Naive thymus-derived CD8-positive, alpha-beta T cell (primary cell): Measurements from ENCODE around the gene DOCK4. TPM values are rescaled to one million over a fixed set of nuclear protein-coding genes. Genes with fewer than 3 reads are reported as not detected.

Experiments
- ATAC-seq, 2 donors: fragments of 150-1000 bp; cut with Tn5 transposase in 1 of 2; sonication (Bioruptor Pico), chemical (Tn5 transposase) in 1 of 2; 1 replicate in 1 of 2; 2 replicates in 1 of 2; pipeline ENCODE4 v1.10.0; 2021; ENCODE audit warnings: mild to moderate bottlenecking in 2 of 2, moderate library complexity in 2 of 2
- POLR2A ChIA-PET: fragments of 350-600 bp; sonication (Branson Sonifier 250); formaldehyde crosslinking; loops from one replicate; lab custom pipeline; 2021; ENCODE audit warnings: antibody characterized with exemption; lab: Charles Lee
- DNase-seq, 10 donors: peaks; one replicate each; pipeline versions ENCODE4 v3.0.0 to v3.0.0-alpha.2; 2020 to 2022
- H3K27ac Mint-ChIP-seq, 10 donors: one replicate each; pipeline ENCODE4 v1.8.0; 2020 to 2022; ENCODE audit warnings: mild to moderate bottlenecking in 10 of 10, mixed read lengths in 10 of 10, moderate library complexity in 4 of 10, inconsistent platforms in 1 of 10
- H3K27me3 Mint-ChIP-seq, 5 donors: one replicate each; pipeline ENCODE4 v1.8.0; 2021 to 2022; ENCODE audit warnings: mixed read lengths in 5 of 5
- H3K36me3 Mint-ChIP-seq, 3 donors: one replicate each; pipeline ENCODE4 v1.8.0; 2020 to 2022; ENCODE audit warnings: mixed read lengths in 3 of 3, mild to moderate bottlenecking in 2 of 3, inconsistent platforms in 1 of 3
- H3K4me1 Mint-ChIP-seq, 4 donors: one replicate each; pipeline ENCODE4 v1.8.0; 2021 to 2022; ENCODE audit warnings: mixed read lengths in 4 of 4
- H3K4me3 Mint-ChIP-seq, 10 donors: one replicate each; pipeline ENCODE4 v1.8.0; 2020 to 2022; ENCODE audit warnings: mild to moderate bottlenecking in 10 of 10, mixed read lengths in 10 of 10, moderate library complexity in 6 of 10, inconsistent platforms in 1 of 10
- H3K9me3 Mint-ChIP-seq, 9 donors: one replicate each; pipeline ENCODE4 v1.8.0; 2020 to 2022; ENCODE audit warnings: mixed read lengths in 9 of 9, mild to moderate bottlenecking in 3 of 9, inconsistent platforms in 1 of 9, moderate library complexity in 1 of 9
- polyA plus RNA-seq, 3 donors: library from polyadenylated mRNA; unstranded; fragments of 300-500 nt; fragmentation: Illumina TruSeq; gene quantifications; one replicate each; pipeline ENCODE4 v1.2.3, GENCODE V29; 2021
- total RNA-seq, 8 experiments: library from RNA in 2 of 8; stranded (reverse) in 2 of 8; gene quantifications; one replicate each; pipeline ENCODE4 v1.2.3 and lab custom pipeline; 2021 to 2026

Gene DOCK4
- total and polyA plus RNA-seq, 5 experiments from 2014 or later: 0.30 to 1.3 (median 0.67) TPM; not detected in 1

DNA sequence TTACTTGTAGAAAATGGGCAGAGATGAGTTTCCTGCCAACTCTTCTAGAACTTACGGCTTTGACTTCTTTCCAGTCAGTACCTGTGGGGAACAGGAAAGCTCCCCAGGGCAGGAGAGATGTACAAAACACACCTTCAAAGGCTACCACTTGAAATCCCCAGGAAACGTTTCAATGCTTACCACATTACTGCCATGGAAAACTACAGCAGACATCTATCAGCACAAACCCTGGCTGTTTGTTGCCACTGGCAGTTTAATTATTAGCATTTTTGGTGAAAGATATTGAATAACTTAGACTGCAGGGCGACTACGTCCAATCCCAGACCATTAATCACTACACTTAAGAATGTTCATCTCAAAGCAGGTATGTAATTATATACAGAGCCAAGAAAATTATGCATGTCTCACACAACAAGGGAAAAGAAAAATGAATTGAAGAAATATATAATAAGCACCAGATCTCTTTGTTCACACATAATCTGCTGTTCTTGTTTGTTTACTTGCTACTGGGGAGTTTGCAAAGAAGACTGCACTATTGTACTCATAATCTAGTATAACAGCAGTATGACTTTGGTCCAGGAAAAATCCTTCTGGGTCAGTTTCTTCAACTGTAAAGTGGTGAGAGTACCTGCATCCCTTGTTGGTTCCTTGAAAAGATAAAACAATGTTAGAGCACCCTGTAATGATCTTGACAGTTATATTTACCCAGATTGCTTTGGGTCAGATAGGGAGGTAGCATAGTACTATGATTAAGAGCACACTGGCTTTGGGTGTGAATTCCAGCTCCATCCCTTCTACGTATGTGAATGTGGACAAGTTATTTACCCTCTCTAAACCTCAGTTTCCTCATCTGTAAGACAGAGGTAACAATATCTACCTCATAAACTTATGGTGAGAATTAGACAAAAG, 138.3 kb downstream of the DOCK4 start:
- DNase-seq (no peak), ATAC-seq (no peak)
- H3K36me3 Mint-ChIP-seq: no peaks in the 10 kb centered on the region
- peaks cover 3 to 31% (median 6%) of the 10 kb centered on the region in 5 donors for H3K27me3 Mint-ChIP-seq
- no peak overlapping the region for H3K4me3 Mint-ChIP-seq
- no peaks in the 10 kb centered on the region for H3K4me1 Mint-ChIP-seq
- H3K9me3 Mint-ChIP-seq: no peaks in the 10 kb centered on the region
- POLR2A ChIA-PET: no interaction called here
- no peak overlapping the region for H3K27ac Mint-ChIP-seq

DNA sequence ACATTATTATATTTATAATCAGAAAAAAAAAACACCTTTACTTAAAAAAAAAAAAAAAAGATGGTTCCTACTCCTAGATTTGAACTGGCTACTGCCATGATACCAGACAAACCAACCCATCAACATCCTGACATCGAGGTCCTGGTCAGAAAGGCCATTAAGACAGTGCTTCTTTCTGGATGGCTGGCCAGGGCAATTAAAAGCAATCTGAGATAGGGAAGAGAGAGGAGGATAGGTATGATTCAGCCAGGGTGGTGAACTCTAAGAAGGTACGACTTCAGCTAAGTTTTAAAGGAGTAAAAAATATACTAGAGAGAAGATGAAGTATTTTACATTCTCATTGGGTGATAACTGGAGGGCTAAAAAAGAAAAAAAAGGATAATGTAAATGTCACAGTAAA, 139.0 kb downstream of the DOCK4 start:
- H3K27me3 Mint-ChIP-seq: peaks cover 3 to 33% (median 6%) of the 10 kb centered on the region in 5 donors
- no peak for ATAC-seq
- H3K9me3 Mint-ChIP-seq: no peaks in the 10 kb centered on the region
- DNase-seq: no peak
- no peaks in the 10 kb centered on the region for H3K36me3 Mint-ChIP-seq
- no peak overlapping the region for H3K27ac Mint-ChIP-seq
- no peak overlapping the region for H3K4me3 Mint-ChIP-seq
- no peaks in the 10 kb centered on the region for H3K4me1 Mint-ChIP-seq
- POLR2A ChIA-PET: no interaction called here

DNA sequence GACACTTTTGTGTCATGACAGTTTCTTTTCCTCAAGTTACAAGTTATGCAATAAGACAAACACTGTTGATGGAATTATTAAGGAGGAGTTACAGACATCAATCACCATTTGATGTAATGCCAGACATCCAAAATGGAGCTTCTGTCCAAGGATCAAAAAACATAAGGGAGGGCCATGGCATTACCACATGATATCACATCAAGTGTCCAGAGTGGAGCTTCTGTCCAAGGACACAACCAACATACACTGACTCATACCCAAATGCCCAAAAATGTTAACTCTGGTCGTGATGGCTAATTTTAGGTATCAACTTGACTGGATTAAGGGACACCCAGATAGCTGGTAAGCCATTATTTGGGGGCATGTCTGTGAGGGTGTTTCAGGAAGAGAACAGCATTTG, 140.4 kb downstream of the DOCK4 start:
- no peak for ATAC-seq
- H3K9me3 Mint-ChIP-seq: no peaks in the 10 kb centered on the region
- no peaks in the 10 kb centered on the region for H3K36me3 Mint-ChIP-seq
- no peak overlapping the region for H3K4me3 Mint-ChIP-seq
- no peak overlapping the region for H3K27ac Mint-ChIP-seq
- peaks cover 3 to 33% (median 6%) of the 10 kb centered on the region in 5 donors for H3K27me3 Mint-ChIP-seq
- POLR2A ChIA-PET: no interaction called here
- H3K4me1 Mint-ChIP-seq: no peaks in the 10 kb centered on the region
- no peak for DNase-seq

DNA sequence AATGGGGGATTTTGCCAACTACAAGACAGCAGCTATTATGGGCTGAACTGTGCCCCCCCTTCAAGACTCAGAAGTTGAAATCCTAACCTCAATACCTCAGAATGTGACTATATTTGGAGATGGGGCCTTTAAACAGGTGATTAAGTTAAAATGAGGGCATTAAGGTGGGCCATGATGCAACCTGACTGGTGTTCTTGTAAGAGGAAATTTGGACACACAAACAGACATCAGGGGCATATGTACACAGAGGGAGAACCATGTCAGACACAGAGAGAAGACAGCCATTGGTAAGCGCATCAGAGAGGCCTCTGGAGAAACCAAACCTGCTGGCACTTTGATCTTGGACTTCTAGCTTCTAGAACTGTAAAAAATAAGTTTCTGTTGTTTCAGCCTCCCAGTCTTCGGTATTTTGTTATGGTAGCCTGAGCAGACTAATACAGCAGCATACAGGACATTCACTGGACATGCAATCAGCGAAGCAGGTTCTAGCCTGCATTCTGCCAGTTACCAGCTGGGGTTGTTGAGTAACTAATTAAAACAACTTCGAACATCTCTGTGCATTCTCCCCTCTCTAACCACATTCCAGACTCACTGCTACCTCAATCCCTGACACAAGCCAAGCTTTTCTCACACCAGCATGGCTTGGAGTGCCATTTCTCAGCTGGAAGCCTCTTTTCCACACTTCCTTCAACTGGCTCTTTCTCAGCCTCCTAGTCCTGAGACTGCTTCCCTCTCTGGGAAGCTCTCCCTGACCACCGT, 141.4 kb downstream of the DOCK4 start:
- Mint-ChIP-seq H3K4me1 (no peaks in the 10 kb centered on the region), H3K4me3 (no peak overlapping the region), H3K27me3 (peaks cover under 1 to 28% (median 4%) of the 10 kb centered on the region in 5 donors), H3K9me3 (no peaks in the 10 kb centered on the region), H3K36me3 (no peaks in the 10 kb centered on the region), H3K27ac (no peak overlapping the region)
- ATAC-seq (no peak), DNase-seq (no peak)
- POLR2A ChIA-PET: no interaction called here

DNA sequence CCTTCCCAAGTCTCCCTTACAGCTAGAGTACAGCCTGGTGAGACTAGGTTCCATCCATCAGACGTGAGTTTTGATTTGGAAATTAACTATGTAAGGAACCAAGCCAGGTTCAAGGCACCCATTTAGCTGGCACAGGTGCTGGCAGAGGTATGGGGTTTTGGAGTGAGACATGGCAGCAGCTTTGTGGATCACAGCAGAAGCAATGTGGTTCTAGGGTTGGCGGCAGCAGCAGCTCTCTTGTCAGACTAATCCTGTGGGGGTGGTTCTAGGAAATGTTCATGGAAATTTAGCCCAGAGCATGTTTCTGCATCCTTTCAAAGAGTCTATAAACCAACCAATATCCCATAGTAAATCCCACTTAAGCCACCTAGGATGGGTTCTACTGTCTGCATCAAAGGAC, 142.2 kb downstream of the DOCK4 start:
- ATAC-seq (no peak), DNase-seq (no peak)
- no peak overlapping the region for H3K4me3 Mint-ChIP-seq
- no peaks in the 10 kb centered on the region for H3K36me3 Mint-ChIP-seq
- H3K4me1 Mint-ChIP-seq: no peaks in the 10 kb centered on the region
- no peaks in the 10 kb centered on the region for H3K9me3 Mint-ChIP-seq
- no peak overlapping the region for H3K27ac Mint-ChIP-seq
- peaks cover 0 to 21% (median 3%) of the 10 kb centered on the region in 5 donors for H3K27me3 Mint-ChIP-seq
- POLR2A ChIA-PET: no interaction called here

DNA sequence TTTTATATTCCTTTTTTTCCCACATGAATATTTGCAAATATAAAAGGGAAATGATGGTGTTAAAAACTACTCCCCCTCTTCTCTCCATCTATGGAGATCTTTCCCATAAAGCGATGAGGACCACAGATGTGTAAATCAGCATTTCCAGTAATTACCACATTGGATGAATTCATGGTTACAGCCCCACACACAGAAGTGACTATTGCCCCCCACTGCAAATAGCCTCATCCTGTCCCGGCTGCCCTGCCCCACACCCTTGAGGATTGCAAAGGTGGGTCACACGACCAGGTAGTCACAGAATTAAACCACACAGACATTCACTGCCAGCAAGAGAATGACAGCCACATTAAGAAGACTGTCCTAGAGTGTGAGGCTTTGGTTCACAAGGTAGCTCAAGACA, 145.1 kb downstream of the DOCK4 start:
- no peak for DNase-seq
- POLR2A ChIA-PET: no interaction called here
- no peak overlapping the region for H3K4me3 Mint-ChIP-seq

DNA sequence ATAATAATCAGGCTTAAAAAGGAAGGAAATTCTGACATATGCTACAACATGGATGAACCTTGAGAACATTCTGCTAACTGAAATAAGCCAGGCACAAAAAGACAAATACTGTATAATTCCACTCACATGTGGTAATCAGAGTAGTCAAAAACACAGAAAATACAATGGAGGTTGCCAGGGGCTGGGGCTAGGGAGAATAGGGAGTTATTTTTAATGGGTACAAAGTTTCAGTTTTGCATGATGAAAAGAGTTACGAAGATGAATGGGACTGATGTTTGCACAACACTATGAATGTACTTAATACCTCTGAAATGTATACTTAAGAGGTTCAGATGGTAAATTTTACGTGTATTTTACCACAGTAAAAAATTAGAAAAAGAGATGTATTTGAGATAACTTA, 145.6 kb downstream of the DOCK4 start:
- ATAC-seq (no peak), DNase-seq (no peak)
- Mint-ChIP-seq H3K9me3 (no peaks in the 10 kb centered on the region), H3K27ac (no peak overlapping the region), H3K4me3 (no peak overlapping the region), H3K4me1 (no peaks in the 10 kb centered on the region), H3K27me3 (peaks cover 1 to 21% (median 5%) of the 10 kb centered on the region in 5 donors), H3K36me3 (no peaks in the 10 kb centered on the region)
- POLR2A ChIA-PET: no interaction called here

More for the DNA sequence above, 145.1 kb downstream of the DOCK4 start:
- Mint-ChIP-seq H3K9me3 (no peaks in the 10 kb centered on the region), H3K36me3 (no peaks in the 10 kb centered on the region), H3K27me3 (peaks cover 1 to 21% (median 5%) of the 10 kb centered on the region in 5 donors), H3K27ac (no peak overlapping the region), H3K4me1 (no peaks in the 10 kb centered on the region)
- ATAC-seq: no peak

DNA sequence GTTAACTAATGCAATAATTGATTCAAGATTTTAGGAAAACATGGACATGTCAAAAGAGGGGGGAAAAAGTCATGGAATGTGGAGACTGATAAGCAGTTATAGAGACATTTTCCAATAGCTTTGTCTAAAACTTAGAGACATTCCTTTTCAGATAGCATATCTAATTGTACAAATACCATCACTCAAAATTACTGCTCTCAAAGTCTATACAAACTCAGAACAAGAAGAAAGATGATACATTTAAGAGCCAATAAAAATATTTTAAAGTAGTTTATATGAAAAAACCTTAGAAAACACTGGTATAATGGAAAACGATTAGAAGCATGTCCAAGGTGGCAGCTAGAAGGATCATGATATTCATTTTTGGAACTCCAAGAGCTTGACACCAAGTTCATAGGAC, 146.5 kb downstream of the DOCK4 start:
- no peak for ATAC-seq
- POLR2A ChIA-PET: no interaction called here
- no peaks in the 10 kb centered on the region for H3K4me1 Mint-ChIP-seq

DNA sequence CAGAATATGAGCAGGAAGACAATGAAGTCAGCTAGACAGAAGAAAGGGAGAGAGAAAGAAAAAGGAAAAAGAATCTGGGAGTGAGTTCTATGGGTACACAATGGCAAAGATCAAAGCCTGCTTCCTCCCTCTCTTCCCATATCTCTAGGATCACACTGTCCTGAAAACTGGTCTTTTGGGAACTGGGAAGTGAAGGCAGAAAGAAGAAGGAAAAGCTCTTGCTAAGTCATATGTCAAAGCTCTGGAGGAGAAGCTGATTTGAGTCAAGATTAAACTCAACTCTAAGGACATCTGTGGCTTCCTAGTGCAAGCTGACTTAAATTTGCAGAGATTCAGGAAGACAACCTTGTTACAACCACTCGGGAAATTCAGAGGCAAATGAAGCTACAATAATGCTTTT, 147.5 kb downstream of the DOCK4 start:
- peaks cover 0 to 10% (median 5%) of the 10 kb centered on the region in 5 donors for H3K27me3 Mint-ChIP-seq
- ATAC-seq (no peak), DNase-seq (no peak)
- no peak overlapping the region for H3K4me3 Mint-ChIP-seq
- H3K4me1 Mint-ChIP-seq: no peaks in the 10 kb centered on the region
- H3K27ac Mint-ChIP-seq: no peak overlapping the region
- H3K36me3 Mint-ChIP-seq: no peaks in the 10 kb centered on the region
- POLR2A ChIA-PET: no interaction called here
- H3K9me3 Mint-ChIP-seq: no peaks in the 10 kb centered on the region

More for the DNA sequence above, 146.5 kb downstream of the DOCK4 start:
- H3K36me3 Mint-ChIP-seq: no peaks in the 10 kb centered on the region
- no peak for DNase-seq
- H3K4me3 Mint-ChIP-seq: no peak overlapping the region
- no peak overlapping the region for H3K27ac Mint-ChIP-seq
- H3K9me3 Mint-ChIP-seq: no peaks in the 10 kb centered on the region
- peaks cover 0 to 19% (median 5%) of the 10 kb centered on the region in 5 donors for H3K27me3 Mint-ChIP-seq

DNA sequence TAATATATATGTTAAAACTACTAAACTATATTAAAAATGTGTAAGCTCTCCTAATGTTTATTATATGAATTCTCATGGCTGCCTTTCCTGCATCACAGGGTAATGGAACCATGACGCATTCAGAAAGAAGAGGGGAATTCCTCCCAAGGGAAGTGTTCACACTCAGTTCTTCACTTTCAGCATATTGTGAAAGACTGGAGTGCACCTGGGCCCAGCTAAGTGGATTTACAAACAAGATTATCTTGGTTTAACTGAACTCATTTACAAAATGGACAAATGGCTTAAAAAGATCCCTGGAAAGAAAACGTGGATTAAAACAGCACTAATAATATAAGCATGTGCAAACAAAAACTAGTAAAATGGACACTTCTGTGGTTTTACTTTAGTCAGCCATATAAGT, 149.8 kb downstream of the DOCK4 start:
- no peak for ATAC-seq
- POLR2A ChIA-PET: no interaction called here
- Mint-ChIP-seq H3K36me3 (no peaks in the 10 kb centered on the region), H3K27ac (no peak overlapping the region), H3K9me3 (no peaks in the 10 kb centered on the region), H3K27me3 (peaks cover 0 to 8% (median 4%) of the 10 kb centered on the region in 5 donors), H3K4me1 (no peaks in the 10 kb centered on the region), H3K4me3 (no peak overlapping the region)
- DNase-seq: no peak

DNA sequence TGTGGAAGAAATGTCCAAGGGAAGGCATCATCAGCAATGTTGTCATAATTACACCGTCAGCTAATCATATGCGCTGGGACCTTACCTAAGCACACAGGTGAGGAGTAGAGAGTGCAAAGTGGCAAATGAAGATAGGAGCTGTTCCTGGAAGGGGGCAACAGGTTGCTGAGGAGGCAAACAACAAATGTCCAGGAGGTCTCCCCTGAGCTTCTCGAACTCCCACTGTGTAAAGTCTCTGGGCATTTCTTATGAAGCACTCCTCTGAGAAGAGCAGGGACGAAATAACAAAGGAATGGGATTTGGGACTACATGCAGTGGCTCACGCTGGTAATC, 152.5 kb downstream of the DOCK4 start:
- H3K36me3 Mint-ChIP-seq: no peaks in the 10 kb centered on the region
- H3K27ac Mint-ChIP-seq: no peak overlapping the region
- H3K9me3 Mint-ChIP-seq: no peaks in the 10 kb centered on the region
- POLR2A ChIA-PET: no interaction called here
- peaks cover 0 to 4% (median 3%) of the 10 kb centered on the region in 5 donors for H3K27me3 Mint-ChIP-seq
- H3K4me1 Mint-ChIP-seq: no peaks in the 10 kb centered on the region
- no peak overlapping the region for H3K4me3 Mint-ChIP-seq
- DNase-seq (no peak), ATAC-seq (no peak)

DNA sequence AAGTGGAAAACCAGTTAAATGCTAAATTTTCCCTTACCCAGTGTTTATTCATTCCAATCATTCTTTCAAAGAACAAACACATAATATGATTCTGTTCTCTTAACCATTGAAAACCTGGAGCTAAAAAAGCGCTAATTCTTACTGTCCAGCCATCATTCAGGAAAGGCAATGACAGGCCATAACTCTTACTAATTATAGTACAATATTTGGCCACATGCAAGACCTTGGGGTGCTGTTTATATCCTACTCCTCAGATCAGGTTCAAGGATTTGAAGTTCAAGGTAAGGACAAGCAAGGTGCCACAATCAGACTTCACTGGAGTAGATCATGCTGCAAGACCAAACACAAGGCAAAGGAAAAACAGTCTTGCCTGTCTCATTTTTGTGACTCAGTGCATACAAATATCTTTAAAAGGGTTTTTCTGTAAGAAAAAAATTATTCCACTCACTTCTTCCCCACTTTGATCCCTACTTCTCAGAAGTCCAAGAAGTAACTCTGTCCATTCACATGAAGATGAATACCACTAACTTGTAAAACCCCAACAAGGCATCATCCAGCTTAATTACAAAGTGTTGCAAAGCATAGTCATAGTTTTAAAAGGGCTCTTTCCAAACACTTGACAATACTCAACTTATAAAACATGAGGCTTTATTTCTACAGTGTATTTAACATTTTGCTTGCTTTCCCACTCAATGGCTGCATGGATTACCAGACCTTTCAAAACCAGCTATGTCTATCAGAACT, 153.0 kb downstream of the DOCK4 start:
- H3K9me3 Mint-ChIP-seq: no peaks in the 10 kb centered on the region

DNA sequence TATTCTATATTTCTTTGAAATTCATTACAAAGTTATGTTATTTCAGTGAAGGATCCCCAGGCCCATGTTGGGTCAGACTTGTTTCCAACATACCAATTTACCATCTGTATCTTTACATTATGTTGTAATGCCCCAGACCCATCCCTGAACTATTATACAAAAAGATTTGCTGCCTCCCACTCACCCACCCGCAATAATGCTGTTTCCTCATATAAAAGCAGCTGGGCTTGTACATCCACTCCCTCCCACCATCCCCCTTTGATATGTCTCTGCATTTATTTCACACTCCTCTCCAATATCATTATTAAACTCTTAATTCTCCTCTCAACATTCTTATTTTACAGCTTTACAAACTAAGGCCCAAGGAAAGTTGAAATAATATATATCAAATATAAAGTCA, 153.7 kb downstream of the DOCK4 start:
- H3K4me1 Mint-ChIP-seq: no peaks in the 10 kb centered on the region

More for the DNA sequence above, 153.0 kb downstream of the DOCK4 start:
- no peak overlapping the region for H3K4me3 Mint-ChIP-seq
- H3K36me3 Mint-ChIP-seq: no peaks in the 10 kb centered on the region
- no peak for ATAC-seq
- POLR2A ChIA-PET: no interaction called here
- H3K27ac Mint-ChIP-seq: no peak overlapping the region
- no peaks in the 10 kb centered on the region for H3K27me3 Mint-ChIP-seq
- no peak for DNase-seq
- no peaks in the 10 kb centered on the region for H3K4me1 Mint-ChIP-seq

More for the DNA sequence above, 153.7 kb downstream of the DOCK4 start:
- Mint-ChIP-seq H3K4me3 (no peak overlapping the region), H3K27me3 (peaks cover 0 to 3% (median 0%) of the 10 kb centered on the region in 5 donors), H3K27ac (no peak overlapping the region), H3K9me3 (peaks cover 0 to 4% (median 0%) of the 10 kb centered on the region in 9 donors), H3K36me3 (peaks cover 0 to 1% (median 0%) of the 10 kb centered on the region in 3 donors)
- no peak for DNase-seq
- no peak for ATAC-seq
- POLR2A ChIA-PET: no interaction called here
